Skin of body (tissue), 2 donors: ENCODE results near the gene MAGEA8. TPM values are rescaled to one million over a fixed set of nuclear protein-coding genes. Genes with fewer than 3 reads are reported as not detected.
"Not testable (repeated sequence)": the region's sequence is repeated elsewhere in the genome, so short reads cannot be mapped to it uniquely, and the experiment has no call there.

Experiments used
- DNase-seq: peaks from one replicate; lab custom pipeline; 2025; lab: John Stamatoyannopoulos, UW
- total RNA-seq: library from RNA; depleted of rRNA; stranded (reverse); fragments of >200 nt; gene quantifications from one replicate; pipeline ENCODE4 v1.2.3, GENCODE V29; 2014

MAGEA8 gene
- total RNA-seq: not detected

- no peak for DNase-seq
These were observed at the start of gene MAGEA8 for GRCh38 chrX:149881081-149881711. MAGEA8 (plus strand) TSS chrX:149881183; CDS start chrX:149884273, 3,090 bp downstream.

GRCh38 chrX:149831473-149831872 is 49.5 kb upstream of the MAGEA8 start:
- no peak for DNase-seq

GRCh38 chrX:149836728-149837127 is 44.3 kb upstream of the MAGEA8 start:
- DNase-seq: not testable (repeated sequence)

- no peak for DNase-seq
These were observed 43.8 kb upstream of the MAGEA8 start for GRCh38 chrX:149837167-149837566.

GRCh38 chrX:149837639-149838038 is 43.3 kb upstream of the MAGEA8 start:
- no peak for DNase-seq

- DNase-seq: no peak
These were observed 39.1 kb upstream of the MAGEA8 start for GRCh38 chrX:149841929-149842328.

- no peak for DNase-seq
These were observed 35.6 kb upstream of the MAGEA8 start for GRCh38 chrX:149845385-149845784.

- no peak for DNase-seq
These were observed 34.2 kb upstream of the MAGEA8 start for GRCh38 chrX:149846789-149847188.

- no peak for DNase-seq
These were observed 32.1 kb upstream of the MAGEA8 start for GRCh38 chrX:149848855-149849254.

GRCh38 chrX:149849787-149850186 is 31.2 kb upstream of the MAGEA8 start:
- DNase-seq: no peak

- no peak for DNase-seq
These were observed 29.1 kb upstream of the MAGEA8 start for GRCh38 chrX:149851864-149852263.

GRCh38 chrX:149853925-149854324 is 27.1 kb upstream of the MAGEA8 start:
- no peak for DNase-seq

GRCh38 chrX:149858592-149858991 is 22.4 kb upstream of the MAGEA8 start:
- no peak for DNase-seq

GRCh38 chrX:149860445-149860844 is 20.5 kb upstream of the MAGEA8 start:
- no peak for DNase-seq

GRCh38 chrX:149865390-149865789 is 15.6 kb upstream of the MAGEA8 start:
- no peak for DNase-seq

- no peak for DNase-seq
These were observed 13.5 kb upstream of the MAGEA8 start for GRCh38 chrX:149867488-149867887.

GRCh38 chrX:149870840-149871239 is 10.1 kb upstream of the MAGEA8 start:
- no peak for DNase-seq

GRCh38 chrX:149871433-149871832 is 9.6 kb upstream of the MAGEA8 start:
- no peak for DNase-seq

- DNase-seq: no peak
These were observed 9.0 kb upstream of the MAGEA8 start for GRCh38 chrX:149871940-149872339.

- DNase-seq: no peak
These were observed 3.8 kb upstream of the MAGEA8 start for GRCh38 chrX:149877157-149877556.

GRCh38 chrX:149877636-149878035 is 3.3 kb upstream of the MAGEA8 start:
- DNase-seq: no peak

GRCh38 chrX:149890828-149891227 is 9.8 kb downstream of the MAGEA8 start:
- DNase-seq: not testable (repeated sequence)

GRCh38 chrX:149898554-149898953 is 17.6 kb downstream of the MAGEA8 start:
- DNase-seq: no peak
